ENCODE measurements around the gene CSTF3.
"Not testable (repeated sequence)": the region's sequence is repeated elsewhere in the genome, so short reads cannot be mapped to it uniquely, and the experiment has no call there.

Gene CSTF3

DNA sequence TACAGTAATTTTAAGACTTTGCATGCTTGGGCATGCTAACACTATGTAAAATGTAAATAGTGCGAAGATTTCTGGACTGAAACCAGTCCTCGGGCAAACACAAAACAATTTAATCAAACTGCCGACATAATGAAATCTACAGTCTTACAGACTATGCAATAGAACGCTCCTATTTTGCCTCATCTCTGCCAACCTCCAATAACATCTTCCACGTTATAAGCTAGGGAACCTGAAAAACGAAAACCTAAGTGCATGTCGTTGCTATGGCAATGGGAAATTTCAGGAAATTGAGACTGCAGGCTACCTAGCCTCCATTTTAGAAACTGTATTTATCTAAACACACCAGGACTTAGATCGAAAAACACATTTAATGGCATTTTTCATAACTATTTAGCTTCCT is 1.1 kb downstream of the CSTF3 start:
- DNase-seq, result no peak

DNA sequence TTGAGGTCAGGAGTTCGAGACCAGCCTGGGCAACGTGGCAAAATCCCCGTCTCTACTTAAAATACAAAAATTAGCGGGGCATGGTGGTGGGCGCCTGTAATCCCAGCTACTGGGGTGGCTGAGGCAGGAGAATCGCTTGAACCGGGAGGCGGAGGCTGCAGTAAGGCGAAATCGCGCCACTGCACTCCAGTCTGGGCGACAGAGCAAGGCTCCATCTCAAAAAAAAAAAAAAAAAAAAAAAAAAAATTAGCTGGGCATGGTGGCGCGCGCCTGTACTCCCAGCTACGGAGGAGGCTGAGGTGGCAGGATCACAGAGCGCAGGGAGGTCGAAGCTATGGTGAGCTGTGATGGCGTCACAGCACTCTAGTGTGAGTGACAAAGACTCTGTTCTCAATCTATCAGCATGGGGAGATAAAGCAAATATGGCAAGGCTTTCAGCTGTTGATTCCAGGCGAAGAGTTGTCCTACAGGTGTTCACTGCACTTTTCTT is 1.9 kb downstream of the CSTF3 start:
- DNase-seq, result not testable (repeated sequence)

DNA sequence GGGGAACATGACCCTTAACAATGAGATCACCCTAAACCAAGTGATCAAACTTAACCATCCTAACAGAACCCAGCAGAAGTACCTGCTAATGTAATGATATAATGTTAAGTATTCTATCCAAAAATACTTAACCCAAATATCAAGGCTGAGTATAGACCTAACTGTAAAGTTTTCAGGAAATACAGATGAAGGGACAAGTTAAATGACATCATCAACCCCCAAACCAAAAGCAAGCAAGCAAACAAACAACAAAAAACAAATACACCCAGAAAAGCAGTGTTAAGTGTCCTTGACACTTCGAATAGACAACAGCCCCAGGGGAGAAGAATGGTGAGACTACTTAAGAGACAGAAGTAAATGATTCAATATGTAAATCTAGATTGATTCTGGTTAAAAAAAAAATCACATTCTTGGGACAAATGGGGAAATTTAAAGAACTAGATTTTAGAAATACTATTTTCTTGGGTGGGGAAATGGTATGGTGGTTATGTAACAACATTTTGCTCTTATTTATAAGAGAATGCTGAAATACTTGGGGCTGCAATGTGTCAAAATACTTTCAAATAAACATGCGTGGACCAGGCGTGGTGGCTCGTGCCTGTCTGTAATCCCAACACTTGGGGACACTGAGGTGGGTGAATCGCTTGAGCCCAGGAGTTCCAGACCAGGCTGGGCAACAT is 2.5 kb downstream of the CSTF3 start:
- DNase-seq, result no peak

DNA sequence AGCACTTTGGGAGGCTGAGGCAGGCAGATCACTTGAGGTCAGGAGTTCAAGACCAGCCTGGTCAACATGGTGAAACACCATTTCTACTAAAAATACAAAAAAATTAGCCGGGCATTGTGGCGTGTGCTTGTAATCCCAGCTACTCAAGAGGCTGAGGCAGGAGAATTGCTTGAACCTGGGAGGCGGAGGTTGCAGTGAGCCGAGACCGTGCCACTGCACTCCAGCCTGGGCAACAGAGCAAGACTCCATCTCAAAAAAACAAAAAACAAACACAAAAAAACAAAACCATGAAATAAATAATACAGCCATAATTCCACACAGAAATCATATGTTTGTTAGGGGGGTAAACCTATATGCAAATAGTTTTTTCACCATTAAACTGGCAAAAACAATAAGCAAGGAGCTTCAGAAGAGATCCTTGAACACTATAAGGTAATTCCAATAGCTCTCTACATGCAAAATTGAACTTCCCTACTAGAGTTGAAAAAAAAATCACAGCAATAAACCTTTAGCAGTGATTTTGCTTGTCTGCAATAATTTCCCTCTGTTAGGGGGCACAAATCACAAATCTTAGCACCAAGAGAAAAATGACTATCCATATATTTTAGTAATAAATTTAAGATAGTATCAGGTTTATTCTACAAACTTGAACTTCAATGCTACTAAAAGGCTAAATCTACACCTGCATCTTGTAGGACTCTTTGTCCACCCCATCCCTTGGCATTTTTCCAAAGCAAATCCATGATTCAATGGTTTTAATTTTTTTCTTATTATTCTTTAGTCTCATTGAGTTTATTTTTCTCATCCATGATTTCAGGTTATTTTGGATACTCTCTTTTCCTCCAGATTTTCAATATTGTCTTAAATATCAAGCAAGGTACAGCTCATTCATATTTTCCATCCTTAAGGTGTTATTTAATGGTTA is 3.9 kb downstream of the CSTF3 start:
- no peak for DNase-seq

DNA sequence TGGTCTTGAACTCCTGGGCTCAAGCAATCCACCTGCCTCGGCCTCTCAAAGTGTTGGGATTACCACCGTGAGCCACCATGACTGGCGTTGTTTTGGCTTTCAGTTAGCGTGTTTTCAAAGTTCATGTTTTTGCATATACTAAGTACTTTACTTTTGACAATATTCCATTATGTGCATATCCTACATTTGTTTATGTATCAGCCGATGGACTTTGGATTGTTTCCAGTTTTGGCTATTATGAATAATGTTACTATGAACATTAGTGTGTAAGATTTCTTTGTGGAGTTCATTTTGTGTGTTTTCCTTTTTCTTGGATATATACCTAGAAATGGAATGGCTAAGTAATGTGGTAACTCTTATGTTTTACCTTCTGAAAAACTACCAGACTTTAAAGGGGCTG is 9.9 kb downstream of the CSTF3 start:
- no peak for DNase-seq

DNA sequence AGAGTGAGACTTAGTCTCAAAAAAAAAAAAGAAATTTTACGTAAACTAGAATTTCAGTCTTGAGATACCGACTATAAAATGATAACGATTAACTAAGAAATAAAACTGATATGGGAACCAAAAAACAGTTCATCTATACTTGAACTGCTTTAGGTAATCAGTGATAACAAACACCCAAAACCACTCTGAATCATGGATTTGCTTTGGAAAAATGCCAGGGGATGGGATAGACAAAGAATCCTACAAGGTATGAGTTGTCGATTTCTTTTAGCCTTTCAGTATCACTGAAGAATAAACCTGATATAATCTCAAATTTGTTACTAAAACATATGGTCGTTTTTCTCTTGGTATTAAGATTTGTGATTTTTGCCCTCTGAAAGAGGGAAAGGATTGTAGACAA is 13.7 kb downstream of the CSTF3 start:
- DNase-seq, result no peak

DNA sequence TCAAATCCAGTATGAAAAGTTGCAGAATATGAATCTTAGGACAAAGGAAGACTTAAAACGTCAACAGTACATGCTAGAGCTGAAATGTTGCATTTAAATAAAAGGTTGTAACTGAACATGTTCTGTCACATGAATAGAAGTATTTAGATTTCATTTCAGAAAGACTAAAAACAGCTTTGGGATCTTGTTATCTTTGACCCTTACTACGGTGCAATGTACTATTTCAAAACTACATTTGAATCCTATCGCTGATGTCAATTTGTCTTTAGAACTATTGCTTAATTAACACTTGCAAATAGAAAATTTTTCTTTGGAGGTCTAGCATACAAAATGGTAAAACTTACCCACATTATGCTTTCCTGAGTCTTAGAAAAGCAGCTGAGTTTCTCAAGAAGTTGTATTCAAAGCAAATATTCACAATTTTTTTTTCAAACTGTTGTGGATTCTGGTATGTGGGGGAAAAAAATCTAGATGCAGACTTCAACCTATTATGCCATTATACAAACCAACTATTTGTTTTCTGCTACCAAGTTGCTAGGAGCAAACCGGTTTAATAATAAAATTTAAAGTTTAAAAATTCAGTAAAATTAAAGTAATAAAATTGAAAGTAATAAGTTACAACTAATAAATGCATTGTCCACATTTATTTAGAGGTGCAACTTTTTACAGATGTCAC is 25.4 kb downstream of the CSTF3 start:
- no peak for DNase-seq

DNA sequence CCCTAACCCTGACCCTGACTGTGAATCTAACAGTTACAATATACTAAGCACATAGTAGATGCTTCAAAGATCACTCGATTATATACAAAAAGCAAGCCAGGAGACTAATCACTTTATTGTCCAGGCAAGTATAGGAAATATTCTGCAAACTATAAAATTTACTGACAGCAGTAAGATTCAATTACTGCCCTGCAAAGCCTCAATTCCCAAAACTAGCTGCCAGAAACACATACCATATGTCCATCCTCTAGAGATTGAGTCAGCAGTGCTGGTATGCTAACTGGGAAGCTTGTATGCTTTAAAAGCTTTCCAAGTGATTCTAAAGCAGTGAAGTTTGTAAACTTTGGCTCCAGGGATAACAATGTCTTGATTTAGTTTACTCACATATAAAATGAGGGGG is 26.1 kb downstream of the CSTF3 start:
- no peak for DNase-seq

DNA sequence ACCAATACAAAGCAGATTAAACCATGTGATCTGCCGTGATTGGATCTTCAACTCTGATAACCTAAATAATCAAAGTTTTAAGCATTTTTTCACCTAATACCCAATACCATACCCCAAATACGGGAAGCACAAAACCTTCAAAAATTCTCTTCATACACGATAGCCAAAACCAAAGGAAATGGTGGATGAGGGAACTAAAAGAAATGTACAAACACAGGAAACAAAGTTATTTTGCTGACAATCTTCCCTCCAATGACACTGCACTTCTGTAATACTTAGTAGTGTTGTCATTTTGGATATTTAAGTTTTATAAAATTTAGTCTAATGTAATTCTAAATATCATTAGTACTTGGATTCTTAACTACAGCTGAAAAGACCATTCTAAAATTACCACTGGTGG is 27.0 kb downstream of the CSTF3 start:
- no peak for DNase-seq

DNA sequence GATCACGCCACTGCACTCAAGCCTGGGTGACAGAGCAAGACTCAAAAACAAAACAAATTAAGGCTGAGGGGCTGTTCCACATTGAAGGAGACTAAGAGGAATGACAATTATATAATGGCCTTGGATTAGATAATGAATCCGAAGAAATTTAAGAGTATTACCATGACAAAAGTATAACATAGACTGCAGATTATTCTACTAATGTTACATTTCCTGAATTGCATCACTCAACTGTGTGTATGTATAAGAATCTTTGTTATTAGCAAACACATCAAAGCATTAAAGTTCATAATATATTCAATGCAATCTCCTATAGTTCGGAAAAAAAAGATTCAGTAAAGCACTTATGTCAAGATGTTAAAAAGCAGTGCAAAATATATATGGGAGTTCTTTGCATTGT is 27.5 kb downstream of the CSTF3 start:
- DNase-seq, result no peak

DNA sequence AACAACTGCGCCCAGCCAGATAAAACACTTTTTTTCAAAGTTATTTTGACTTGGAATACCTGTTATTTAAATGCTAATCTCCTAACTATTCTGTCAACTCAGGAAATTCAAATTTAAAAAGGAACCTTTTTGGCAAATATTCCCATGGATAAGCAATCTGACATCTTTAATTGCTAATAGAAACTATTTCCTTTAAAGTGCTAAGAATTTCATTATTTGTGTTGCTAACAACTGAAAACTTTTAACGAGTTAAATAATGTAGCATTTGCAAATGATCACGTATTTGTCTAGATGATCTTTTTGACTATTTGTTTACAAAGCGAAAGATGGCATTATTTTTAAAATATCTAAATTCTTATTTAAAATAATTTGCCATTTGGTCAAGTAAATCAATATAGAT is 28.8 kb downstream of the CSTF3 start:
- DNase-seq, result no peak

DNA sequence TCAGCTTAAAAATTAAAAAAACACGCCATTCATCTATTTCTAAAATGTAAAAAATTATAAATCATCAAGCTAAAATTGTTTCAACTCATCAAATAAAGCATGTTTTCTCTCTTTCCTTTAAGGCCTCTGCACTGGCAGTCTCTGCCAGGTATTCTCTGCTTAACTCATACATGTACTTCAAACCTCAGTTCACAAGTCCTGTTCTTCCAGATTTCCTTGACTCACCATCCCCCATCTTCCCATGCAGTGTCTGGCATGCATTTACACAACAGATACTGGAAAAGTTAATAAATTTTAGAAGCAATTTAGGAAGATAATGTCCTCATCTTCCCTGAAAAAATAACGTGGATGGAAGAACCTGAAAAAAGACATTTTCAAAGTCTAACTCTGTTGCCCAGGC is 32.5 kb downstream of the CSTF3 start:
- no peak for DNase-seq

DNA sequence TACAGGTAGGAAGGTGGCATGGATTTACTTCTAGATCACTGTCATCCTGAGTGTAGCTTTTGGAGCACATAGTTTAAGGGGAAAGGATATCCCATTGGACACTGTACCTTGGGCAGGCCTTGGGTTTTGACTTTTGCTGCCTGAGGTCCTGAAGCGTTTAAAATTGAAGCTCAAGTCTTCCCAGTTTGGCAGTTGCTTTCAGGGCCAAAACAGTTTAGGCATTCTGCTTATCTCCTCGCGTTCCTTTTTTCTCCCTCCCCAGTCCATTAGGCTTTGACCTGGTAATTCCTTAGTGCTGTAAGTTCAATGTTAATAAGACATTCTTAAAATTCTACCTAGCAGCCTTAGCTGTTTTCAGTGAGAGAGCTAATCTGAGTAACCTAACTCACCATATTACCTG is 35.7 kb downstream of the CSTF3 start:
- no peak for DNase-seq

DNA sequence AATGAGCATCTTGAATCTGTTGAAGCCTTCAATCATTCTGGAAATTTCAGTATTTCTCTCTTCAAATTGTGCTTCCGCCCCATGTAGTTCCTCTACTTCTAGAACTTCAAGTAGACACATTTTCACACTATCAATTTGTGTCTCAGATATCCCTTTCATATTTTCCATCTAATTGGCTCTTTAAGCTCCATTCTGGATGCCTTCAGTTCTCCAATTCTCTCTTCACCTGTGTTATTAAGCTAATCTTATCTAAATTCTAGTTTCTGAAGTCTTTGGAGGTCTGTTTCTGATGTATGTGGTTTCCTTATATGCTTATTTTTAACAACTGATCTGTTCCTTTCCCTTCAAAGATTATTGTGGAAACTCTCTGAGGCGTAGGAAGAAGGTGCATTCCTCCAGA is 36.3 kb downstream of the CSTF3 start:
- DNase-seq, result no peak

DNA sequence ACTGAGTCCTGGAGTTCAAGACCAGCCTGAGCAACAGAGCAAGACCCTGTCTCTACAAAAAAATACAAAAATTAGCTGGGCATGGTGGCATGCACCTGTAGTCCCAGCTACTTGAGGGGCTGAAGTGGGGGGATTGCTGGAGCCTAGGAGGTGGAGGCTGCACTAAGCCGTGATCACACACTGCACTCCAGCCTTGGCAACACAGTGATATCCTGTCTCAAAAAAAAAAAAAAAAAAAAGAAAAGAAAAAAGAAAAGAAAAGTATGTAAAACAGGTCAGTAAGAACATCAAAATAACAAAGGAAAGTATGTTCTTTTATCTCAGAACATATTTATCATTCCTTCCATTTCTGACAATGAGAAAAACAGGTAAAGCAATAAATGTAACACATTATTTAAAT is 38.6 kb downstream of the CSTF3 start:
- DNase-seq, result not testable (repeated sequence)

DNA sequence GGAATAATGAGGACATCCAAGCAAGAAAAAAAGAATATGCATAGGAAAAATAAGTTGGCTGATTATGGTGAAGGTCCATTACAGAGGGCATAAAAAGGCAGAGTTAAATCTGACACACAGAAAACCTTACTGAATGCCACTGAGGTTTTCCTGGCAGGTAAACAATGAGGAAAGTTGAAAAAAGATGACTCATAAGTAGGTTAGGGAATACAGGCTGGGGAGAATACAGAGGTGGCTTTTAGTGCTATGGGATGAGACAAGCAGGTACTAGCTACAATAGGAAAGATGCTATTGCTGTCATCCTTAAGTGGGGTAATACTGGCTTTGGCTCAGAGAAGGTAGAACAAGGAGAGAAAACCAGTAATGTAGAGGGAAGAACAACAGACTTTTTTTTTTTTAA is 44.7 kb downstream of the CSTF3 start:
- no peak for DNase-seq

DNA sequence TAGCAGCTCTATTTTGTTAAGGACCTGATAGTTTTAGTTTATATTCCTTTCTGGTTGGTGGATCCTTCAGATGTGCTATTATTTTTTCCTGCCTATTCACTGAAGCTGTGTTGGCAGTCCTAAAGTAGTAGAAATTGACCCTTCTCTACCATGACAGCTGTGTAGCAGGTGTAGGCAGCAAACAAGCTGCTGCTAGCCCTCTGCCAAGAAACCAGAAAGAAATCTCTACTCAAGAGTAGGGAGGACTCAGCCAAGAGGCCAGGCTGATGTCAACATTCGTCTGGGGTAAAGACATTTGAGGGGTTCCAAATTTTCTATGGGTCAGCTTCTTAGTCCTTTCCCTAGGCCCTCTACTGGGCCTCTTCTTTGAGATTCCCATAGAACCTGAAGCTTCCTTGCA is 51.2 kb downstream of the CSTF3 start:
- no peak for DNase-seq

DNA sequence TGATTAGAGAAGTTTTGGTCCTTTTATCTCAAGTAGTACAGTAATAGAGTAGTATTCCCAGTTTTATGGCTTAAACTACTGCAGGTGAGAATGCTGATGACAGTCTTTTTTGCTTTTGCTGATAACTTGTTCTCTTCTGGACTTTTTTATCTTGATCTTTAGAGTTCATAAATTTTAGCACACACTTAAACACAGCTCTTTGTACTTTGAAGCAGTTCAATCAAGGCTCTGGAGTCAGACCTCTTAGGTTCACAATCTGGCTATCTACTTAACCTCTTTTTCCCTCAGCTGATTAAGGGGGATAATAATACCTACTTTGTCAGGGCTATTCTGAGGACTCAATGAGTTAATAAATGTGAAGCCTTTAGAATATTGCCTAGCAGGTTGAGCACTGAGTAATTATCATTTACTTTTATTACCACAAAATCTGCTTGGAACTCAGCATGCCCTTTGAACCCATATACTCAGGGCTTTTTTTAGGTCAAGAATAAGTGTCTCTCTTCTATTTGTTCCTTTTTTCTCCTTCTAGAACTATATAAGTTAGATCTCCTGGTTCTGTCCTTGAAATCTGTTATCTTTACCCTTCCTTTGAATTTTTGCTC is 51.9 kb downstream of the CSTF3 start:
- no peak for DNase-seq

DNA sequence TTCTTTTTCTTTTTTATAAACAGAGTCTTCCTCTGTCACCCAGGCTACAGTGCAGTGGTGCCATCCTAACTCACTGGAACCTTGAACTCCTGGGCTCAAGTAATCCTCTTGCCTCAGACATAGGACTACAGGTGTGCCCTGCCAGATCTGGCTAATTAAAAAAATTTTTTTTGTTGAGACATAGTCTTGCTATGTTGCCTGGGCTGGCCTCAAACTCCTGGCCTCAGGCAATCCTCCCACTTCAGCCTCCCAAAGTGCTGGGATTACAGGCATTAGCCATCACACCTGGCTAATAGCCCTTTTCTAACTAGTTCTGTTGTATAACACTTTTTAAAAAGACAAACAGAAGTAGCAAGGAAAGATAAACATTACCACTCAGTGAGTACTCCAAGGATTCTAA is 57.4 kb downstream of the CSTF3 start:
- DNase-seq, result no peak

DNA sequence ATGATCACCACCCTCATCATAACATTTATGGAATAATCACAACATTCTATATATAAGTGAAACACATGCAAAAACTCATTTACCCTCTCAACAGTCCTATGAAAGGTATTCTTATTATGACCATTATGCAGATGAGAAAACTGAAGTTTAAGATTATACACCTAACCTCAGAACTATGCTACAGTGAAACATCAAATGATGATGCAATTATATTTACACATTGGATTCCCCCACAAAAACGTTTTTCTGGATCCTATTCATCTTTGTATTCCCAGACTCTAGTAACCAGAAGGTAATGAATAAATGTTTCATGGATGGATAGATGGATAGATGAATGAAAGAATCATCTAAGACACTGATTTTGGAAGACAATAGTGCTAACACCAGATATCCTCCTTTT is 67.1 kb downstream of the CSTF3 start:
- DNase-seq, result no peak

DNA sequence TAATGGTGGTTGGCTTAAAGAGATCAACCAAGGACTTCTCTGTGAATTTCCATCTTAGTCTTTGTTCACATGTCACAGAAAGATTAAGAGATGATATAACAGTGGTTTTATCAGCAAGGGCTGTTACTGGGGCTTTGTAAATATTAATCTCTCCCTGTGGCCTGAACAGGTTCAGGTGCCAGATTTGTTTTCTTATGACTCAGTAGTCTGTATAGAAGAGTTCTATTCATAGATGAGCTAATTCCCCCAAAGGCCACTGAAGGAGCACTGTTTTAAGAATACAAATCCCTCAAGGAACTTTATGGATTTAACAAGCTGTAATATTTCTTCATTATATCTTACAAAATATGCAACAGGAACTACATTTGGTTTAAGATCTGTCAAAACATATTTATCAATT is 71.5 kb downstream of the CSTF3 start:
- no peak for DNase-seq

DNA sequence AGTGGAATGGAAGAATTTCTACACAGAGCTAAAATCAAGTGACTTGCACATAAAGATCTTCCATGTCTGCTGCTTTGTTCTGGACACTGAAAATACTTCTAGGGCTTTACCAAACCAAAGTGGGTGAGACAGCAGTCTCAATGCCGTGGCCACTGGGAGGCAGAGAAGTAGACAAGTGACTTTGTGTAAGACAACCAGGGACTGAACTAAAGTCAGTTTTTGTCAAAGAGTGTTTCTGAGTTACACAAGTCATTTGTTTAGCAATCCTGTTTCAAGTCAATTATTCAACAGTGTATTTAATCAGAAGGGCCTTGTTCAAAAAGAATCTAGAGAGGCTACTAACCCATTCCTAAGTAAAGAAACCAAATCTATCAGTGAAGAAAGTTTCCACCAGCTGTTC is 75.3 kb downstream of the CSTF3 start:
- no peak for DNase-seq

DNA sequence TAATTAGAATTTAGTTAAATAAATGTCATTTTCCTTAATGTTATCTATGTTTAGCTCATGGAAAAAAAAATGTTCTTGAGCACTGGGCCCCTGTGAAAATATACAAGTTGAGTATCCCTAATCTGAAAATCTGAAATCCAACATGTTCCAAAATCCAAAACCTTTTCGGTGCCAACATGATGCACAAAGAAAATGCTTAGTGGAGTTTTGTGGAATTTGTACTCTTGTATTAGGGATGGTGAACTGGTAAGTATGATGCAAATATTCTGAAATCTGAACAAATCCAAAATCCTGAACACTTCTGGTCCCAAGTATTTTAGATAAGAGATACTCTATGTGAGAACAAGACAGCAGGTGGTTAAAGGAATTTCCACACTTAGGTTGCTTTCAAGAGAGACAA is 77.4 kb downstream of the CSTF3 start:
- no peak for DNase-seq
